Endothelial cell of umbilical vein (primary cell): Measurements from ENCODE around the gene RNF169. TPM values are rescaled to one million over a fixed set of nuclear protein-coding genes. Genes with fewer than 3 reads are reported as not detected.

Source experiments
- BruUV-seq: library from RNA; stranded (reverse); fragments of 400-500 nt; replicated peaks from 2 replicates; lab custom pipeline; 2021; lab: Mats Ljungman, UMichigan
- CTCF ChIA-PET: fragments of 300-600, 350-600 bp; sonication (Branson Sonifier 250); formaldehyde crosslinking; loops from one replicate; lab custom pipeline; 2021; ENCODE audit warnings: antibody characterized with exemption, inconsistent platforms; lab: Charles Lee
- POLR2A ChIA-PET: fragments of 300-600, 350-600 bp; sonication (Branson Sonifier 250); formaldehyde crosslinking; loops from one replicate; lab custom pipeline; 2021; ENCODE audit warnings: antibody characterized with exemption, inconsistent platforms; lab: Charles Lee
- DNase-seq: peaks from one replicate; pipeline ENCODE4 v3.0.0-alpha.2; 2011; ENCODE audit warnings: low read depth, low spot score
- FAIRE-seq: peaks from 2 replicates; lab custom pipeline; 2011; peaks lifted over from hg19 to GRCh38; lab: Jason Lieb, UNC
- H2AFZ ChIP-seq: 2 replicates; pipeline ENCODE4 v1.6.0; 2012; ENCODE audit warnings: low read depth, low read length, control low read depth, inconsistent platforms
- H3K27ac ChIP-seq: 2 replicates; pipeline ENCODE4 v1.5.1; 2011; ENCODE audit warnings: low read depth, mild to moderate bottlenecking, control low read depth, low read length, moderate library complexity; ENCODE audit not compliant: insufficient read depth
- H3K27me3 ChIP-seq, 2 experiments: 2 replicates each; pipeline versions ENCODE4 v1.6.0 to v1.6.1; 2011; ENCODE audit warnings: low read length in 2 of 2, mixed read lengths in 1 of 2; ENCODE audit not compliant: control insufficient read depth in 2 of 2, insufficient read depth in 2 of 2
- H3K36me3 ChIP-seq, 2 experiments: 2 replicates in 1 of 2; 3 replicates in 1 of 2; pipeline ENCODE4 v1.5.1; 2011; ENCODE audit warnings: low read length in 2 of 2, mild to moderate bottlenecking in 1 of 2, moderate library complexity in 1 of 2; ENCODE audit not compliant: control insufficient read depth in 2 of 2, insufficient read depth in 2 of 2; ENCODE audit errors: extremely low read depth in 1 of 2
- H3K4me1 ChIP-seq: 3 replicates; pipeline ENCODE4 v1.5.1; 2011; ENCODE audit warnings: mild to moderate bottlenecking, low read length; ENCODE audit not compliant: control insufficient read depth, insufficient read depth; ENCODE audit errors: extremely low read depth
- H3K4me2 ChIP-seq: 2 replicates; pipeline ENCODE4 v1.6.1; 2011; ENCODE audit warnings: low read length, control low read depth, mixed read lengths; ENCODE audit not compliant: insufficient read depth
- H3K4me3 ChIP-seq, 3 experiments: fragments of 200-600 bp in 1 of 3; sonication (generic), shearing (Covaris generic) in 1 of 3; replicated peaks in 1 of 3; 2 replicates each; pipeline ENCODE4 v1.5.1; 2011 to 2016; ENCODE audit warnings: control low read depth in 3 of 3, low read length in 3 of 3, mild to moderate bottlenecking in 2 of 3, inconsistent platforms in 1 of 3, low read depth in 1 of 3, moderate library complexity in 1 of 3; ENCODE audit not compliant: insufficient read depth in 1 of 3
- H3K79me2 ChIP-seq: 2 replicates; pipeline ENCODE4 v1.6.0; 2012; ENCODE audit warnings: low read length, inconsistent platforms; ENCODE audit not compliant: control insufficient read depth, insufficient read depth
- H3K9ac ChIP-seq: replicated peaks from 2 replicates; pipeline ENCODE3; 2011; ENCODE audit warnings: low read length, control low read depth; ENCODE audit not compliant: insufficient read depth; ENCODE audit errors: extremely low read depth
- H3K9me1 ChIP-seq: replicated peaks from 3 replicates; pipeline ENCODE4 v1.6.0; 2011; ENCODE audit warnings: mild to moderate bottlenecking, low read length; ENCODE audit not compliant: control insufficient read depth, insufficient read depth; ENCODE audit errors: extremely low read depth
- H3K9me3 ChIP-seq: replicated peaks from 2 replicates; pipeline ENCODE4 v1.5.1; 2012; ENCODE audit warnings: low read length, inconsistent platforms; ENCODE audit not compliant: control insufficient read depth, insufficient read depth
- H4K20me1 ChIP-seq: replicated peaks from 2 replicates; pipeline ENCODE3; 2011; ENCODE audit warnings: mild to moderate bottlenecking, low read length; ENCODE audit not compliant: control insufficient read depth, insufficient read depth; ENCODE audit errors: extremely low read depth
- CTCF ChIP-seq, 2 donors: IDR thresholded peaks; 1 replicate in 1 of 2; 2 replicates in 1 of 2; pipeline ENCODE4 v1.5.1; 2011; ENCODE audit warnings: low read length in 2 of 2, mild to moderate bottlenecking in 2 of 2, moderate library complexity in 2 of 2, control low read depth in 1 of 2, inconsistent platforms in 1 of 2, low read depth in 1 of 2; ENCODE audit not compliant: insufficient read depth in 1 of 2; ENCODE audit errors: extremely low read depth in 1 of 2
- EZH2 ChIP-seq: IDR thresholded peaks from 2 replicates; pipeline ENCODE4 v1.6.1; 2012; ENCODE audit warnings: borderline replicate concordance, low read depth, mild to moderate bottlenecking, moderate library complexity, low read length, inconsistent platforms; ENCODE audit not compliant: severe bottlenecking
- FOS ChIP-seq: IDR thresholded peaks from 2 replicates; pipeline ENCODE4 v1.6.1; 2011; ENCODE audit warnings: mild to moderate bottlenecking, low read length, moderate library complexity, borderline replicate concordance; ENCODE audit not compliant: insufficient read depth
- GATA2 ChIP-seq: IDR thresholded peaks from 2 replicates; pipeline ENCODE4 v1.7.0; 2011; ENCODE audit warnings: low read depth, mild to moderate bottlenecking, moderate library complexity, mixed read lengths, low read length; ENCODE audit not compliant: insufficient read length, insufficient read depth
- JUN ChIP-seq: IDR thresholded peaks from 2 replicates; pipeline ENCODE4 v1.6.1; 2011; ENCODE audit warnings: borderline replicate concordance, low read depth; ENCODE audit not compliant: insufficient read length, insufficient read depth
- MYC ChIP-seq: IDR thresholded peaks from one replicate; pipeline ENCODE4 v1.6.1; 2011; ENCODE audit warnings: mild to moderate bottlenecking, low read depth, low read length
- POLR2A ChIP-seq: IDR thresholded peaks from 2 replicates; pipeline ENCODE4 v1.6.1; 2012; ENCODE audit warnings: low read depth, mild to moderate bottlenecking, control low read depth, low read length
- POLR2AphosphoS5 ChIP-seq: IDR thresholded peaks from 2 replicates; pipeline ENCODE4 v1.6.1; 2012; ENCODE audit warnings: low read depth, mild to moderate bottlenecking, control low read depth, low read length, moderate library complexity; ENCODE audit not compliant: insufficient read depth
- dilution Hi-C: fragments of 300-500 bp; cut with MboI; formaldehyde crosslinking; loops from one replicate; pipeline ENCODE4 v1.15.0; 2019; ENCODE audit warnings: low sequenced_read_pairs; ENCODE audit not compliant: extremely low pct_ligation_motif_present
- intact Hi-C: fragments of 100-400 bp; cut with micrococcal nuclease; formaldehyde crosslinking; loops from one replicate; pipeline ENCODE4 v1.10.0; 2022
- polyA plus RNA-seq, 4 experiments: library from polyadenylated mRNA; depleted of rRNA in 3 of 4; stranded (reverse) in 3 of 4; unstranded in 1 of 4; fragments of >200 nt; gene quantifications; 2 replicates each; pipeline versions ENCODE4 v1.2.1 to v1.2.3, GENCODE V29; 2011 to 2012; ENCODE audit warnings: missing spikeins in 1 of 4
- total RNA-seq: library from RNA; stranded (reverse); gene quantifications from 2 replicates; pipeline ENCODE4 v1.2.3, GENCODE V29; 2021
- TF ChIP-seq, protein P1 (sequence below): IDR thresholded peaks from 2 replicates; pipeline ENCODE4 v1.6.1; 2011; ENCODE audit not compliant: insufficient read depth, insufficient read length

RNF169 gene
- total and polyA plus RNA-seq, 2 donors (not counting 3 experiments of a cell fraction or from before 2014, with no cell fraction given): 5.8 to 21.3 TPM

GRCh38 chr11:74847395-74847794 is 98.7 kb downstream of the RNF169 start:
- no peak overlapping the region for H3K27ac ChIP-seq
- H3K4me3 ChIP-seq: no peak overlapping the region
- H2AFZ ChIP-seq: no peak overlapping the region
- no peaks in the 10 kb centered on the region for H3K27me3 ChIP-seq
- FAIRE-seq: no peak
- no peaks in the 10 kb centered on the region for H4K20me1 ChIP-seq
- no peak overlapping the region for H3K4me2 ChIP-seq
- H3K9me3 ChIP-seq: no peaks in the 10 kb centered on the region
- DNase-seq: no peak
- no peaks in the 10 kb centered on the region for H3K9me1 ChIP-seq
- H3K79me2 ChIP-seq: no peaks in the 10 kb centered on the region
- peaks cover 12% of the 10 kb centered on the region for H3K4me1 ChIP-seq
- dilution Hi-C loops: no loop called here
- POLR2A ChIA-PET: interaction anchor here (0.6 to 0.7 kb wide), 2 partner anchors 11 to 55 kb away, joined by 3 to 7 read pairs; no protein-coding TSS in a partner anchor
- no peak overlapping the region for H3K9ac ChIP-seq
- no TSS peak for BruUV-seq
- intact Hi-C loops: no loop called here
- TF ChIP-seq GATA2 (no peak), CTCF (IDR thresholded peaks at IDR 0.05; ENCODE audit: extremely low read depth in 1 of 2, insufficient read depth in 1 of 2, low read depth in 1 of 2, low read length in 2 of 2) (no peak), POLR2AphosphoS5 (no peak), EZH2 (no peak), FOS (no peak), MYC (no peak), JUN (no peak), POLR2A (no peak)
- TF ChIP-seq, protein P1, sequence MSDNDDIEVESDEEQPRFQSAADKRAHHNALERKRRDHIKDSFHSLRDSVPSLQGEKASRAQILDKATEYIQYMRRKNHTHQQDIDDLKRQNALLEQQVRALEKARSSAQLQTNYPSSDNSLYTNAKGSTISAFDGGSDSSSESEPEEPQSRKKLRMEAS: no peak
- H3K36me3 ChIP-seq: peaks cover 1 to 24% of the 10 kb centered on the region in 2 experiments
- CTCF ChIA-PET: interaction anchor here (0.6 to 1.7 kb wide), 16 partner anchors 9 to 354 kb away, joined by 3 to 11 read pairs (median 4); no protein-coding TSS in a partner anchor
